A549 (cell line): Measurements from ENCODE around the gene NIBAN1. TPM values are rescaled to one million over a fixed set of nuclear protein-coding genes. Genes with fewer than 3 reads are reported as not detected.
"Not testable (repeated sequence)": the region's sequence is repeated elsewhere in the genome, so short reads cannot be mapped to it uniquely, and the experiment has no call there.

ENCODE experiments used
- ATAC-seq, 2 experiments: fragments of 200-7000 bp in 1 of 2; fragments of >200 bp in 1 of 2; cut with Nextera tagmentation in 1 of 2; cut with Tn5 transposase in 1 of 2; 3 replicates each; pipeline versions ENCODE4 v1.8.0 to v1.9.1; 2018 to 2020; ENCODE audit warnings: mild to moderate bottlenecking in 1 of 2, moderate library complexity in 1 of 2
- CTCF ChIA-PET: fragments of 300-600 bp; sonication (Branson Sonifier 250); formaldehyde crosslinking; extraction: SDS; loops from one replicate; lab custom pipeline; 2021; ENCODE audit warnings: antibody characterized with exemption, inconsistent platforms; lab: Yijun Ruan, JAX
- POLR2A ChIA-PET: fragments of 350-600 bp; formaldehyde crosslinking; extraction: SDS; loops from one replicate; lab custom pipeline; 2021; ENCODE audit warnings: antibody characterized with exemption, inconsistent platforms; lab: Yijun Ruan, JAX
- DNase-seq, 2 experiments: peaks; one replicate each; pipeline versions ENCODE4 v3.0.0 to v3.0.0-alpha.2; 2011 to 2016; ENCODE audit warnings: low read depth in 1 of 2, low spot score in 1 of 2
- FAIRE-seq: peaks from 2 replicates; lab custom pipeline; 2011; peaks lifted over from hg19 to GRCh38; lab: Jason Lieb, UNC
- H3K27ac ChIP-seq, 2 experiments: fragments of >200 bp; sonication (Bioruptor Twin); formaldehyde crosslinking; 3 replicates each; pipeline ENCODE4 v1.5.1; 2016 to 2017
- H3K4me1 ChIP-seq: fragments of >200 bp; sonication (Bioruptor Twin); formaldehyde crosslinking; 3 replicates; pipeline ENCODE4 v1.6.1; 2016
- H3K4me2 ChIP-seq: fragments of >200 bp; sonication (Bioruptor Twin); formaldehyde crosslinking; 3 replicates; pipeline ENCODE4 v1.6.1; 2016
- H3K4me3 ChIP-seq: fragments of >200 bp; sonication (Bioruptor Twin); formaldehyde crosslinking; 3 replicates; pipeline ENCODE4 v1.5.1; 2016
- H3K9me3 ChIP-seq: fragments of >200 bp; sonication (Bioruptor Twin); formaldehyde crosslinking; 3 replicates; pipeline ENCODE4 v1.6.1; 2016
- CBX8 ChIP-seq: fragments of 200-600 bp; sonication (generic); IDR thresholded peaks from 2 replicates; pipeline ENCODE4 v1.6.1; 2016
- CEBPB ChIP-seq, 2 experiments: fragments of >200 bp in 1 of 2; sonication (Bioruptor Twin) in 1 of 2; formaldehyde crosslinking in 1 of 2; IDR thresholded peaks; 2 replicates each; pipeline ENCODE4 v1.6.1; 2012 to 2016
- HEYL ChIP-seq: fragments of 250-450 bp; sonication (Bioruptor Pico); IDR thresholded peaks from 2 replicates; pipeline ENCODE4 v1.8.0; 2021; ENCODE audit warnings: mild to moderate bottlenecking, moderate library complexity
- HMGXB4 ChIP-seq: fragments of 250-450 bp; sonication (Bioruptor Pico); IDR thresholded peaks from 2 replicates; pipeline ENCODE4 v1.5.0; 2021; ENCODE audit warnings: mild to moderate bottlenecking, moderate library complexity, borderline replicate concordance
- HOXB13 ChIP-seq: fragments of 250-450 bp; sonication (Bioruptor Pico); IDR thresholded peaks from 2 replicates; pipeline ENCODE4 v1.5.0; 2020; ENCODE audit warnings: low read depth, mild to moderate bottlenecking, moderate library complexity
- JUN ChIP-seq, 2 experiments: fragments of >200 bp; sonication (Bioruptor Twin); formaldehyde crosslinking; IDR thresholded peaks; 2 replicates in 1 of 2; 3 replicates in 1 of 2; pipeline ENCODE4 v1.6.1; 2016 to 2017
- MAFK ChIP-seq: fragments of 450-650 bp; IDR thresholded peaks from 2 replicates; pipeline ENCODE4 v1.6.1; 2014; ENCODE audit not compliant: partially characterized antibody
- MYC ChIP-seq: IDR thresholded peaks from 2 replicates; pipeline ENCODE4 v1.6.1; 2012; ENCODE audit warnings: mild to moderate bottlenecking, inconsistent platforms, low read length, improper control_type of control experiment, borderline replicate concordance
- RCOR1 ChIP-seq: fragments of 150-350 bp; IDR thresholded peaks from 2 replicates; pipeline ENCODE4 v1.6.1; 2014; ENCODE audit warnings: antibody characterized with exemption, low read length, low read depth
- RFX5 ChIP-seq: fragments of 450-650 bp; IDR thresholded peaks from 2 replicates; pipeline ENCODE4 v1.7.1; 2014; ENCODE audit warnings: antibody characterized with exemption, mild to moderate bottlenecking, moderate library complexity
- SMC3 ChIP-seq: fragments of >200 bp; sonication (Bioruptor Twin); formaldehyde crosslinking; IDR thresholded peaks from 3 replicates; pipeline ENCODE4 v1.6.1; 2018; ENCODE audit warnings: inconsistent platforms
- TFCP2L1 ChIP-seq: fragments of 250-450 bp; sonication (Bioruptor Pico); IDR thresholded peaks from 2 replicates; pipeline ENCODE4 v1.5.0; 2021; ENCODE audit warnings: mild to moderate bottlenecking
- TP53 ChIP-seq: fragments of 250-450 bp; sonication (Bioruptor Pico); IDR thresholded peaks from 2 replicates; pipeline ENCODE4 v1.5.0; 2021; ENCODE audit warnings: mild to moderate bottlenecking, moderate library complexity
- ZC3H11A ChIP-seq: fragments of 450-650 bp; IDR thresholded peaks from 2 replicates; pipeline ENCODE4 v1.6.1; 2014; ENCODE audit warnings: antibody characterized with exemption, mild to moderate bottlenecking
- ZNF302 ChIP-seq: fragments of 250-450 bp; sonication (Bioruptor Pico); IDR thresholded peaks from 2 replicates; pipeline ENCODE4 v1.9.0; 2021; ENCODE audit warnings: inconsistent platforms, mild to moderate bottlenecking, moderate library complexity
- whole genome bisulfite sequencing: methylation state at CpG from one replicate; pipeline ENCODE4 v1.1.6; 2017; ENCODE audit errors: missing lambda C conversion rate; 5-methylcytosine and 5-hydroxymethylcytosine counted together
- polyA plus RNA-seq, 4 experiments: library from polyadenylated mRNA; depleted of rRNA in 3 of 4; stranded (reverse); fragments of >200 nt; fragmentation: RNase III in 1 of 4; extraction: RNeasy Plus Mini Kit Qiagen cat#74134 plus additional on column Dnase treatment in 1 of 4; gene quantifications; 2 replicates in 3 of 4; 3 replicates in 1 of 4; pipeline ENCODE4 v1.2.3, GENCODE V29; 2011 to 2017
- TF ChIP-seq, protein P1 (sequence below): fragments of >200 bp; sonication (Bioruptor Twin); formaldehyde crosslinking; IDR thresholded peaks from 3 replicates; pipeline ENCODE4 v1.5.1; 2016
- TF ChIP-seq, protein P2 (sequence below): fragments of >200 bp; sonication (Bioruptor Twin); formaldehyde crosslinking; IDR thresholded peaks from 2 replicates; pipeline ENCODE4 v1.6.1; 2016
- TF ChIP-seq, protein P3 (sequence below): IDR thresholded peaks from 2 replicates; pipeline ENCODE4 v1.6.1; 2012

NIBAN1 gene
- polyA plus RNA-seq, 2 of the 4 experiments (the other 2 are of a cell fraction), result 0.35 to 12.7 TPM

DNA sequence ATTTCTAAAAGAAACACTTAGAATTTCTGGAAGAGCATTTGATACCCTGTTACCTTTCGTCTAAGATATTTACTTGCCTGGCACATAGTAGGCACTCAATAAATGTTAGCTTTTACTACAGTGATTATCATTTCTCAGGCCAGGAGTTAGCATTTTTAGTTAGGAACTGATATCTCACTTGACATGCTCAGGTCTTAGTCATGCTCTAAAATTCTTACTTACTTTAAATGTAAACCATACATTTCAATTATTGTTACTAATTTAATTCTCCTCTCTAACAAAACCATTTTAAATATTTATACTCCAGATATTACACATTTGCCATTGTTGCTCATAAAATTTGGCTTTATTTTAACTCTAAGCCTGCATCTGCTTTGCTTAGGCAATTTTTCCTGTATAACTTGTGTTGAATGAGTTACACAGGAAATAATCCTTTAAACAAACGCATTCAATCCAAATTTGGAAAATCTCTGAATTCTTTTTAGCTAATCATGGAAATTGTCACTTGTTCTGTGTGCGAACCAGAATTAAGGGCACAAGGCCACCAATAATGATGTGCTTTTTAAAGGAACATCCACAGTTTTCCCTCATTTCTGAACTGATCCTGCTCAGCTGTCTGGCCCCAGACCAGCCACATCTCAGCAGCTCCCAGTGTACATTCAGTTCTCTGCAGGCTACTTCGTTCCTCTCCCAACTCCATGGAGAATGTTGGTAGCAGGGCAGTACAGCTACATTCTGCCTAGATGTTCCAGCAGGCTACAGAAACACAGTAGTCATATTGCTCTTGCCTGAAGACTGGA is 15.6 kb downstream of the NIBAN1 start:
- Histone ChIP-seq H3K4me3 (no peak overlapping the region), H3K4me2 (no peak overlapping the region), H3K9me3 (no peaks in the 10 kb centered on the region), H3K4me1 (no peaks in the 10 kb centered on the region), H3K27ac (no peak overlapping the region)
- FAIRE-seq (no peak), DNase-seq (no peak), ATAC-seq (no peak)
- POLR2A ChIA-PET, result interaction anchor here (0.6 kb wide), 1 partner anchor 465 kb away, joined by 4 read pairs; no protein-coding TSS in a partner anchor
- CTCF ChIA-PET, result interaction anchor here (0.7 to 1.0 kb wide), 2 partner anchors 66 to 69 kb away, joined by 3 to 4 read pairs; no protein-coding TSS in a partner anchor
- WGBS, result 52% methylated on average over 4 of the region's 4 CpGs
- TF ChIP-seq MYC (no peak), SMC3 (no peak)

GRCh38 chr1:184957901-184958300 is 16.4 kb downstream of the NIBAN1 start:
- H3K27ac ChIP-seq, H3K4me2 ChIP-seq, POLR2A ChIA-PET, H3K4me3 ChIP-seq, DNase-seq, FAIRE-seq, H3K9me3 ChIP-seq, H3K4me1 ChIP-seq, ATAC-seq: not testable (repeated sequence)
- WGBS, result 75% methylated on average over 2 of the region's 2 CpGs
- CTCF ChIA-PET, result interaction anchor here (0.7 to 1.3 kb wide), 4 partner anchors 13 to 103 kb away, joined by 3 to 4 read pairs (median 3); no protein-coding TSS in a partner anchor

GRCh38 chr1:184956999-184957700 is 17.2 kb downstream of the NIBAN1 start:
- no peak for FAIRE-seq
- H3K27ac ChIP-seq, result no peak overlapping the region
- CTCF ChIA-PET, result interaction anchor here (0.7 to 1.6 kb wide), 3 partner anchors 14 to 104 kb away, joined by 3 read pairs; no protein-coding TSS in a partner anchor
- H3K9me3 ChIP-seq, result no peaks in the 10 kb centered on the region
- DNase-seq, result no peak
- POLR2A ChIA-PET, result no interaction called here
- TF ChIP-seq MAFK, result no peak
- TF ChIP-seq, protein P1, sequence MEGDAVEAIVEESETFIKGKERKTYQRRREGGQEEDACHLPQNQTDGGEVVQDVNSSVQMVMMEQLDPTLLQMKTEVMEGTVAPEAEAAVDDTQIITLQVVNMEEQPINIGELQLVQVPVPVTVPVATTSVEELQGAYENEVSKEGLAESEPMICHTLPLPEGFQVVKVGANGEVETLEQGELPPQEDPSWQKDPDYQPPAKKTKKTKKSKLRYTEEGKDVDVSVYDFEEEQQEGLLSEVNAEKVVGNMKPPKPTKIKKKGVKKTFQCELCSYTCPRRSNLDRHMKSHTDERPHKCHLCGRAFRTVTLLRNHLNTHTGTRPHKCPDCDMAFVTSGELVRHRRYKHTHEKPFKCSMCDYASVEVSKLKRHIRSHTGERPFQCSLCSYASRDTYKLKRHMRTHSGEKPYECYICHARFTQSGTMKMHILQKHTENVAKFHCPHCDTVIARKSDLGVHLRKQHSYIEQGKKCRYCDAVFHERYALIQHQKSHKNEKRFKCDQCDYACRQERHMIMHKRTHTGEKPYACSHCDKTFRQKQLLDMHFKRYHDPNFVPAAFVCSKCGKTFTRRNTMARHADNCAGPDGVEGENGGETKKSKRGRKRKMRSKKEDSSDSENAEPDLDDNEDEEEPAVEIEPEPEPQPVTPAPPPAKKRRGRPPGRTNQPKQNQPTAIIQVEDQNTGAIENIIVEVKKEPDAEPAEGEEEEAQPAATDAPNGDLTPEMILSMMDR, result no peak
- TF ChIP-seq, protein P2, sequence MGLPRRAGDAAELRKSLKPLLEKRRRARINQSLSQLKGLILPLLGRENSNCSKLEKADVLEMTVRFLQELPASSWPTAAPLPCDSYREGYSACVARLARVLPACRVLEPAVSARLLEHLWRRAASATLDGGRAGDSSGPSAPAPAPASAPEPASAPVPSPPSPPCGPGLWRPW, result no peak
- no peaks in the 10 kb centered on the region for H3K4me1 ChIP-seq
- WGBS, result 54% methylated on average over 4 of the region's 4 CpGs
- no peak overlapping the region for H3K4me2 ChIP-seq
- no peak overlapping the region for H3K4me3 ChIP-seq
- ATAC-seq, result no peak

- TF ChIP-seq RCOR1 (no peak), CEBPB (IDR thresholded peaks at IDR 0.05) (no peak), RFX5 (no peak), JUN (IDR thresholded peaks at IDR 0.05) (no peak), CBX8 (no peak), TP53 (no peak), HOXB13 (no peak), ZC3H11A (no peak), TFCP2L1 (no peak), HMGXB4 (CRISPR knock-in tag) (no peak), SMC3 (no peak), HEYL (CRISPR knock-in tag) (no peak), ZNF302 (CRISPR knock-in tag) (no peak)
- TF ChIP-seq, protein P3, sequence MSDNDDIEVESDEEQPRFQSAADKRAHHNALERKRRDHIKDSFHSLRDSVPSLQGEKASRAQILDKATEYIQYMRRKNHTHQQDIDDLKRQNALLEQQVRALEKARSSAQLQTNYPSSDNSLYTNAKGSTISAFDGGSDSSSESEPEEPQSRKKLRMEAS, result no peak
- TF ChIP-seq, protein P2, result no peak
- ATAC-seq (no peak), DNase-seq (no peak), FAIRE-seq (no peak)
- H3K4me2 ChIP-seq, result no peak overlapping the region
- POLR2A ChIA-PET, result no interaction called here
- H3K4me1 ChIP-seq, result no peaks in the 10 kb centered on the region
- H3K27ac ChIP-seq, result no peak overlapping the region
- H3K4me3 ChIP-seq, result no peak overlapping the region
- H3K9me3 ChIP-seq, result no peaks in the 10 kb centered on the region
- WGBS, result 53% methylated on average over 4 of the region's 4 CpGs
- CTCF ChIA-PET, result no interaction called here
These were observed 19.9 kb downstream of the NIBAN1 start for GRCh38 chr1:184954232-184954995.
